ENCODE data around the gene RAG1. TPM values are rescaled to one million over a fixed set of nuclear protein-coding genes. Genes with fewer than 3 reads are reported as not detected.

The RAG1 gene
- total RNA-seq, 2 experiments from 2014 or later = 0.14 to 0.34 TPM

DNA sequence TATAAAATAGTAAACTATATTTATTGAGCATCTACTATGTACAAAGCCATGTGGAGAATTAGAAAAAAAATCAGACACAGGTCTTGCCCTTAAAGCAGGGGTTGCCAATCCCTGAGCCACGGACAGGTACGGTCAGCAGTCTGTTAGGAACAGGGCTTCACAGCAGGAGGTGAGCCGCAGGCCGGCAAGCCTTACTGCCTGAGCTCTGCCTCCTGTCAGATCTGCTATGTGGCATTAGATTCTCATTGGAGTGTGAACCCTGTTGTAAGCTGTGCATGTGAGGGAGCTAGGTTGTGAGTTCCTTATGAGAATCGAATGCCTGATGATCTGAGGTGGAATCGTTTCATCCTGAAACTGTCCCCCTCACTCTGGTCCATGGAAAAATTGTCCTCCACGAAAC, 32.4 kb downstream of the RAG1 start:
- H3K36me3 Mint-ChIP-seq = no peaks in the 10 kb centered on the region
- peaks cover 17% of the 10 kb centered on the region for H3K27me3 Mint-ChIP-seq
- no peaks in the 10 kb centered on the region for H3K9me3 Mint-ChIP-seq
- ATAC-seq (ENCODE audit: low read depth) (no peak), DNase-seq (no peak)
- H3K4me3 Mint-ChIP-seq = no peak overlapping the region
- H3K4me1 Mint-ChIP-seq = no peaks in the 10 kb centered on the region
- POLR2A ChIA-PET = no interaction called here
- no peak overlapping the region for H3K27ac Mint-ChIP-seq

- Mint-ChIP-seq H3K9me3 (no peaks in the 10 kb centered on the region), H3K4me1 (no peaks in the 10 kb centered on the region), H3K27me3 (peaks cover 21% of the 10 kb centered on the region), H3K27ac (no peak overlapping the region), H3K36me3 (no peaks in the 10 kb centered on the region), H3K4me3 (no peak overlapping the region)
- POLR2A ChIA-PET = no interaction called here
- DNase-seq (no peak), ATAC-seq (ENCODE audit: low read depth) (no peak)
Measured at GRCh38 chr11:36601155-36601554, 33.3 kb downstream of the RAG1 start.

DNA sequence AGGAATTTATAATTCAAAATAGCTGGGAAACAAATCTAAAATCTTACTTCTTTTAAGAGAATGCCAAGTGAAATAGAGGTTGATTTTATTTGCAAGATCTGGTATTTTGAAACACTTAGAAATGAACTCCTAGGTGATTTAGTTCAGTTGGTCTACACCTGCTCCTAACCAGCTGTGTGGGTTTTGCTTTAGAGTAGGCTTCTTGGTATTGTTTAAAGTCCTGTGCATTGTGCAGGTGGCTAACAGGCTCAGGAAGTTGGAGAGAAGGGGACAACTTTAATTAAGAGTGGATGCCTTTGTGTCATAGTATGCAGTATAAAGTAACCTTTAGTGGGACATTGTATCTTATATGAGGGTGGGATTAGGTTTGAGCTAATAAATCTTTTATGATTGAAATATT, 34.3 kb downstream of the RAG1 start:
- H3K4me3 Mint-ChIP-seq = no peak overlapping the region
- no peaks in the 10 kb centered on the region for H3K9me3 Mint-ChIP-seq
- H3K27me3 Mint-ChIP-seq = peaks cover 21% of the 10 kb centered on the region
- no peak overlapping the region for H3K27ac Mint-ChIP-seq
- POLR2A ChIA-PET = no interaction called here
- no peaks in the 10 kb centered on the region for H3K36me3 Mint-ChIP-seq
- no peak for DNase-seq
- H3K4me1 Mint-ChIP-seq = no peaks in the 10 kb centered on the region
- ATAC-seq (ENCODE audit: low read depth) = no peak

GRCh38 chr11:36605221-36606216, 37.7 kb downstream of the RAG1 start:
- POLR2A ChIA-PET = no interaction called here
- H3K9me3 Mint-ChIP-seq = no peaks in the 10 kb centered on the region
- no peak overlapping the region for H3K4me3 Mint-ChIP-seq
- H3K27ac Mint-ChIP-seq = no peak overlapping the region
- DNase-seq = no peak
- no peaks in the 10 kb centered on the region for H3K4me1 Mint-ChIP-seq
- no peak for ATAC-seq (ENCODE audit: low read depth)
- peaks cover 18% of the 10 kb centered on the region for H3K27me3 Mint-ChIP-seq
- H3K36me3 Mint-ChIP-seq = no peaks in the 10 kb centered on the region

GRCh38 chr11:36608491-36609199, 40.8 kb downstream of the RAG1 start:
- POLR2A ChIA-PET = no interaction called here
- no peak overlapping the region for H3K27ac Mint-ChIP-seq
- DNase-seq (no peak), ATAC-seq (ENCODE audit: low read depth) (no peak)
- H3K4me1 Mint-ChIP-seq = no peaks in the 10 kb centered on the region
- no peaks in the 10 kb centered on the region for H3K9me3 Mint-ChIP-seq
- no peaks in the 10 kb centered on the region for H3K36me3 Mint-ChIP-seq
- peaks cover 10% of the 10 kb centered on the region for H3K27me3 Mint-ChIP-seq
- no peak overlapping the region for H3K4me3 Mint-ChIP-seq

GRCh38 chr11:36609383-36609782, 41.6 kb downstream of the RAG1 start:
- peaks cover 8% of the 10 kb centered on the region for H3K27me3 Mint-ChIP-seq
- no peaks in the 10 kb centered on the region for H3K4me1 Mint-ChIP-seq
- H3K27ac Mint-ChIP-seq = no peak overlapping the region
- DNase-seq = no peak
- POLR2A ChIA-PET = no interaction called here
- H3K4me3 Mint-ChIP-seq = no peak overlapping the region
- H3K36me3 Mint-ChIP-seq = no peaks in the 10 kb centered on the region
- no peaks in the 10 kb centered on the region for H3K9me3 Mint-ChIP-seq
- no peak for ATAC-seq (ENCODE audit: low read depth)

GRCh38 chr11:36615826-36616225, 48.0 kb downstream of the RAG1 start:
- no peaks in the 10 kb centered on the region for H3K9me3 Mint-ChIP-seq
- ATAC-seq (ENCODE audit: low read depth) = no peak
- H3K36me3 Mint-ChIP-seq = no peaks in the 10 kb centered on the region
- DNase-seq = no peak
- POLR2A ChIA-PET = no interaction called here
- H3K4me3 Mint-ChIP-seq = no peak overlapping the region
- peaks cover 3% of the 10 kb centered on the region for H3K27me3 Mint-ChIP-seq
- no peak overlapping the region for H3K27ac Mint-ChIP-seq
- no peaks in the 10 kb centered on the region for H3K4me1 Mint-ChIP-seq

DNA sequence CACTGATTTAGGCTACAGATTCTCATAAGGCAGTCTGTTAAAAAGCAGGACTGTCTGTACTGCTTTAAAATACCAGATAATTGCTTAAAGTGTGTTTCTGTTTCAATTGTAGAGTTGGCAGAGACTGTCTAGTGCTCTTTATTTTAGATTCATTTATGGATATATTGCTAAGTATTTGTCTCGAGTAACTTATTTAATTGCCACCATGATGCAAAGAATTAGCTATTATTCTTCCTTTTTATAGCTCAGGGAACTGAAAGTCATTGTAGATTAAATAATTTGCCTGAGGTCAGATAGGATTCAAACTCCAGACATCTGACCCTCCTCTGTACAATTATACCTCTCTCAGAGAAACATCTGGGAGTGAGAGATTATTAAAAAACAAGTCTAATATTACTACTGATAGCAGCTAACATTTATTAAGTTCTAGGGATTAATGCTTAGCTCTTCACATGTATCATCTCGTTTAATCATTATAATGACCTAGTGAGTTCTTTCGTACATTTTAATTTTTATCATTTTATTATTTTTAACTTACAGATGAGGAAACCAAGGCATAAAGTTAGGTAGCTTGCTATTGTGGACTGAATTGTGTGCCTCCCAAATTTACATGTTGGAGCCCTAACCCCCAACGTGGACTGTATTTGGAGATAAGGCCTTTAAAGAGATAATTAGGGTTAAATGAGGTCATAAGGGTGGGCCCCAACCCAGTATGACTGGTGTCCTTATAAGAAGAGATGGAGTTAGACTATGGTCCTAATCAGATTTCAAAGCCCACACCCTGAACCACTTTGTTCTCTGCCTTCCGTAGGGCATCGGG, 49.9 kb downstream of the RAG1 start:
- DNase-seq = no peak
- ATAC-seq (ENCODE audit: low read depth) = no peak
- no peaks in the 10 kb centered on the region for H3K4me1 Mint-ChIP-seq
- POLR2A ChIA-PET = no interaction called here
- no peaks in the 10 kb centered on the region for H3K36me3 Mint-ChIP-seq
- no peak overlapping the region for H3K27ac Mint-ChIP-seq
- H3K4me3 Mint-ChIP-seq = no peak overlapping the region
- peaks cover 13% of the 10 kb centered on the region for H3K27me3 Mint-ChIP-seq
- no peaks in the 10 kb centered on the region for H3K9me3 Mint-ChIP-seq

GRCh38 chr11:36618363-36619047, 50.7 kb downstream of the RAG1 start:
- DNase-seq (no peak), ATAC-seq (ENCODE audit: low read depth) (no peak)
- Mint-ChIP-seq H3K4me3 (no peak overlapping the region), H3K27ac (no peak overlapping the region), H3K9me3 (no peaks in the 10 kb centered on the region), H3K4me1 (no peaks in the 10 kb centered on the region), H3K36me3 (no peaks in the 10 kb centered on the region), H3K27me3 (peaks cover 13% of the 10 kb centered on the region)
- POLR2A ChIA-PET = no interaction called here

DNA sequence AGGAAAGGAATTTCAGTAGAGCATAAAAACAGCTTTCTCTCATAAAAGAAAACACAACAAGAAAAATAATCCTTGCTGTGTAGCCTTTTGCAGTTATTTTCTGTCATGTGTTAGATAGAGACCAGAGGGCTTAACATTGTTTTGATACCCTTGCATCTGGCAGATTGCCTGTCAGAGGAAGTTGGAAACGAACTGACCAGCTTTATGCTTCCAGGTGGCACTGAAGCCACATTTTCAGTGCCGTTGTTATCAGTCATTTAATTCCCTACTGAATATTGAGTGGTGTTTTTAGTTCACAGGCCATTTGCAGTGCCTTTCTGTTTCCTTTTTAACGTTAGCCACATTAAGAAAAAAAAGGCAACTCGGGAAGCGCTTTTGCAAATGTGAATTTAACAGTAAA, 51.7 kb downstream of the RAG1 start:
- Mint-ChIP-seq H3K4me3 (no peak overlapping the region), H3K9me3 (no peaks in the 10 kb centered on the region), H3K27ac (no peak overlapping the region), H3K27me3 (peaks cover 13% of the 10 kb centered on the region), H3K4me1 (no peaks in the 10 kb centered on the region), H3K36me3 (no peaks in the 10 kb centered on the region)
- DNase-seq = no peak
- POLR2A ChIA-PET = no interaction called here
- ATAC-seq (ENCODE audit: low read depth) = no peak

DNA sequence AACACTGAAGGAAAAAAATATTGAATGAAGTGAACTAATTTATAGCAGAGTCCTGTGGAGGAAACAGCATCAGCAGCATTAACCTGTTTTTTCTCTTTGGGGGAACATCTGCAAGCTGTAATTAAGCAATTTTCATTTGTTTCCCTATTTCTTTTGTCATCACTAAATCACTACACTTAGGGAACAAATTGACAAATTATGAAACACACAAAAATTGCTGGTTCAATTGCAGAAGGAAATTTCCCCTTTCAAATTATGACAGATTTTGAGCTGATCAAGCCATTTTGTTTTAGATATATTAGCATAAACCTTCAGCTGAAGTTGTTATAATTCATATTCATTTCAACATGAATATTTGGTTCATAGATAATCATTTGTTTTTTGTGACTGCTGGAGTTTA, 52.4 kb downstream of the RAG1 start:
- POLR2A ChIA-PET = no interaction called here
- no peak overlapping the region for H3K4me3 Mint-ChIP-seq
- no peaks in the 10 kb centered on the region for H3K36me3 Mint-ChIP-seq
- no peaks in the 10 kb centered on the region for H3K9me3 Mint-ChIP-seq
- peaks cover 13% of the 10 kb centered on the region for H3K27me3 Mint-ChIP-seq
- H3K4me1 Mint-ChIP-seq = no peaks in the 10 kb centered on the region
- DNase-seq (no peak), ATAC-seq (ENCODE audit: low read depth) (no peak)
- H3K27ac Mint-ChIP-seq = no peak overlapping the region

- DNase-seq (no peak), ATAC-seq (ENCODE audit: low read depth) (no peak)
- Mint-ChIP-seq H3K4me3 (no peak overlapping the region), H3K9me3 (no peaks in the 10 kb centered on the region), H3K27ac (no peak overlapping the region), H3K4me1 (no peaks in the 10 kb centered on the region), H3K27me3 (peaks cover 16% of the 10 kb centered on the region), H3K36me3 (no peaks in the 10 kb centered on the region)
- POLR2A ChIA-PET = no interaction called here
Measured at GRCh38 chr11:36622431-36623136, 54.8 kb downstream of the RAG1 start.

Measured in activated naive CD8-positive, alpha-beta T cell treated with anti-CD3 and anti-CD28 coated beads, Interleukin-2, amount 10 ng/mL, durations not matched to agents 7 days and 5 days (primary cell).